GM19025 (cell line): Measurements from ENCODE around the gene SUPT5H.

Experiments
- ATAC-seq: cut with Tn5 transposase; IDR thresholded peaks from one replicate; pipeline ENCODE4 v1.9.1; 2021; ENCODE audit warnings: mild to moderate bottlenecking, low read depth, moderate library complexity; ENCODE audit not compliant: unreplicated experiment

Gene SUPT5H

DNA sequence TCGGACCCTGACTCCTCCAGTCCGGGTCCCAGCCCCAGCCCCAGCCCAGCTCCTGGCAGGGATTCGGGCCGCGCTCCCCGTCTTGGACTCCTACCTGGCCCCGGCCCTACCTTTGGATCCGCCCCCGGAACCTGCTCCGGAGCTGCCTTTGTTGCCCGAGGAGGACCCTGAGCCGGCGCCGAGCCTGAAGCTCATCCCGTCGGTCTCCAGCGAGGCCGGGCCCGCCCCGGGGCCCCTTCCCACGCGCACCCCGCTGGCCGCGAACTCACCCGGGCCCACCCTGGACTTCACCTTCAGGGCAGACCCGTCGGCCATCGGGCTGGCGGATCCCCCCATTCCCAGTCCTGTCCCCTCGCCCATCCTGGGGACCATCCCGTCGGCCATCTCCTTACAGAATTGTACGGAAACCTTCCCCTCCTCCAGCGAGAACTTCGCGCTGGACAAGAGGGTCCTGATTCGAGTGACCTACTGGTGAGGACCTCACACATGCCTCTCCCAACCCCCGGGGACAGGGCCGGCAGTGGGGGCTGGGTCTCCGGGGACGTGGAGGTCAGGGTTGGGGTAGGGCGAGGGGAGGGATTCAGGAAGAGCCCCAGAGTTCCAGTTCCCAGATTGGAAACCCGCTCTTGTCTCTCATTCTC is 70.3 kb downstream of the SUPT5H start:
- no peak for ATAC-seq

GRCh38 chr19:39516270-39516669 is 70.9 kb downstream of the SUPT5H start:
- no peak for ATAC-seq

- no peak for ATAC-seq
These were observed 72.0 kb downstream of the SUPT5H start for GRCh38 chr19:39517432-39517831.

- no peak for ATAC-seq
These were observed 73.1 kb downstream of the SUPT5H start for GRCh38 chr19:39518458-39518857.

DNA sequence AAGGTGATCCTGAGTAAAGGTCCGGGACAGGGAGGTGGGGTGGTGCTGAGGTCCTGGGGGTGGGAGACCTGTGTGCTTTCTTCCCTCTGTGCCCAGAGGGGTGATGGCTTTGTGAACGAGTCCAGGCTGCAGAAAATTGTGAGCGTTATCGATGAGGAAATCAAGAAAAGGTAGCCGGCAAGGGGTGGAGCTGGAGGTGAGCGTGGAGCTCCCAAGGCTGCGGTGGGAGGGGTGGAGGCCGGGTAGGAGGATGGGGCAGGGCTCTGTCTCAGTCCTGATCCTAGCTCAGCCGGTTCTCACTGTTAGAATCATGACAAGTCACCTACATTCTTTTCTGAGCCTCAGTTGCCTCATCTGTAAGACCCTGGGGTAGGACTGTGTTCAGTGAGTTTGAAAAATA is 73.6 kb downstream of the SUPT5H start:
- no peak for ATAC-seq

- no peak for ATAC-seq
These were observed 75.4 kb downstream of the SUPT5H start for GRCh38 chr19:39520541-39521484.

DNA sequence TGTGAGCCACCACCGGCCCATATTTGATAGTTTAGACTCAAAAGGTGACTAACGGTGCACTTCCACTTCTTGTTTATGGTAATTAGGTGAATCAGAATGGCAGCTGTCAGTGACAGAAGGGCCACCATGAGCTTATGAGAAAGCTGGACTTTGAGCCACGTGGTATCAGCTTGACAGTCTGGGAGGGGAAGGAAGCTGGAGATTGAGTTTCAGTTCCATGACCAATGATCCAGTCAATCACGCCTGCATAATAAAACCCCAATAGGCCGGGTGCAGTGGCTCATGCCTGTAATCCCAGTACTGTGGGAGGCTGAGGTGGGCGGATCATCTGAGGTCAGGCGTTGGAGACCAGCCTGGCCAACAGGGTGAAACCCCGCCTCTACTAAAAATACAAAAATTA is 79.1 kb downstream of the SUPT5H start:
- no peak for ATAC-seq

DNA sequence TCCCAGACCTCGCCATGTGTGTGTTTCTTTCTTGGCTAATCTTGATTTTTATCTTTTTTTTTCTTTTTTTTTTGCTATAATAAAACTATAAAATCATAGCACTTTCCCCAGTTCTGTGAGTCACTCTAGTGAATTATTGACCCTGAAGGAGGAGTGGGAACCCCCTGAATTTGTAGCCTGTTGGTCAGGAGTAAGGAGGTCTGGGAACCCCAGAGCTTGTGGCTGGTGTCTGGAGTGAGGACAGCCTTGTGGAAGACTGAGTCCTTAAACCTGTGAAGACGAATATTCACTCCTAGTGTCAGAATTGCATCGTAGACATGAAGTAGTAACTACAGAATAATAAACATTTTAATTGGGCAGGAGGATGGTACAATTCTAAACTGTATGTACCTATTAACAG is 79.8 kb downstream of the SUPT5H start:
- no peak for ATAC-seq
